Measurements from ENCODE around the gene HIF3A.

HIF3A gene

GRCh38 chr19:46378268-46378667 lies 81.4 kb downstream of the HIF3A start:
- no peak for TF ChIP-seq CTCF (conservative IDR thresholded peaks at IDR 0.05; ENCODE audit: low read depth, low read length)
- DNase-seq (ENCODE audit: low read depth): peak; percentile 81
- no peak overlapping the region for H3K4me3 ChIP-seq (ENCODE audit: low read depth, low read length)

GRCh38 chr19:46380690-46381089 lies 83.8 kb downstream of the HIF3A start:
- no peak for DNase-seq (ENCODE audit: low read depth)
- TF ChIP-seq CTCF (conservative IDR thresholded peaks at IDR 0.05; ENCODE audit: low read depth, low read length): no peak
- no peak overlapping the region for H3K4me3 ChIP-seq (ENCODE audit: low read depth, low read length)

GRCh38 chr19:46381346-46381745 lies 84.5 kb downstream of the HIF3A start:
- no peak for DNase-seq (ENCODE audit: low read depth)
- no peak for TF ChIP-seq CTCF (conservative IDR thresholded peaks at IDR 0.05; ENCODE audit: low read depth, low read length)
- no peak overlapping the region for H3K4me3 ChIP-seq (ENCODE audit: low read depth, low read length)

- TF ChIP-seq CTCF (conservative IDR thresholded peaks at IDR 0.05; ENCODE audit: low read depth, low read length): no peak
- no peak overlapping the region for H3K4me3 ChIP-seq (ENCODE audit: low read depth, low read length)
- no peak for DNase-seq (ENCODE audit: low read depth)
Observed at GRCh38 chr19:46381756-46382345, 85.0 kb downstream of the HIF3A start.

- TF ChIP-seq CTCF (conservative IDR thresholded peaks at IDR 0.05; ENCODE audit: low read depth, low read length): no peak
- H3K4me3 ChIP-seq (ENCODE audit: low read depth, low read length): no peak overlapping the region
- DNase-seq (ENCODE audit: low read depth): no peak
Observed at GRCh38 chr19:46383171-46383815, 86.5 kb downstream of the HIF3A start.

- H3K4me3 ChIP-seq (ENCODE audit: low read depth, low read length): no peak overlapping the region
- no peak for TF ChIP-seq CTCF (conservative IDR thresholded peaks at IDR 0.05; ENCODE audit: low read depth, low read length)
- DNase-seq (ENCODE audit: low read depth): no peak
Observed at GRCh38 chr19:46383846-46384245, 87.0 kb downstream of the HIF3A start.

- no peak for TF ChIP-seq CTCF (conservative IDR thresholded peaks at IDR 0.05; ENCODE audit: low read depth, low read length)
Observed at GRCh38 chr19:46384396-46384795, 87.6 kb downstream of the HIF3A start.

More at GRCh38 chr19:46384396-46384795, 87.6 kb downstream of the HIF3A start:
- H3K4me3 ChIP-seq (ENCODE audit: low read depth, low read length): no peak overlapping the region
- no peak for DNase-seq (ENCODE audit: low read depth)

Data from choroid plexus epithelial cell (primary cell).